Measurements from ENCODE around the gene SNAI3.

Gene SNAI3

GRCh38 chr16:88686439-88687253, at the start of gene SNAI3:
Gene SNAI3 (minus strand): TSS chr16:88686507. CDS start chr16:88686406, 101 bp downstream.
- H3K27ac Mint-ChIP-seq: no peak within 1 kb of the TSS
- peaks cover 41% of the 10 kb centered on the region for H3K4me1 Mint-ChIP-seq
- ATAC-seq: peak; percentile 80
- DNase-seq: peak; percentile 92
- H3K9me3 Mint-ChIP-seq: no peaks in the 10 kb centered on the region
- H3K36me3 Mint-ChIP-seq (ENCODE audit: low read depth): no peaks in the 10 kb centered on the region
- H3K27me3 Mint-ChIP-seq: no peaks in the 10 kb centered on the region
- H3K4me3 Mint-ChIP-seq: peak within 1 kb of the TSS; percentile 68

DNA sequence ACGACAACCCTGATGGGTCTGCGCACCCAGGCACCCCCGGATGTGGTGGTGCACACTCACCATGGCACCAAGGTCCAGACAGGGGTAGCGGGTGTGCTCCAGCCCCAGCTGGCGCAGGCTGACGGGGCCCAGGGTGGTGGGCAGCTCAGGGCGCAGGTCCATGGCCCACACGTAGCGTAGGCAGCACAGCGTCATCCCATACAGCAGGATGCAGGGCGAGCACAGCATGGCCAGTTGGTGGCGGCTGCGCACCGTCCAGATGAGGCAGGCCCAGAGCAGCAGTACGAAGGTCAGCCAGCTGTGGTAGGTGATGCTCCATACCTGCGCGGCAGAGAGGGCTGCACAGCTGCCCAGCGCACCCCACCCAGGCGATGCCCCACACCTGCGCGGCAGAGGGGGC, 49.8 kb upstream of the SNAI3 start:
- Mint-ChIP-seq H3K4me3 (no peak overlapping the region), H3K9me3 (no peaks in the 10 kb centered on the region)

GRCh38 chr16:88735616-88736015, 49.3 kb upstream of the SNAI3 start:
- Mint-ChIP-seq H3K9me3 (no peaks in the 10 kb centered on the region), H3K4me1 (no peaks in the 10 kb centered on the region), H3K4me3 (no peak overlapping the region), H3K27me3 (no peaks in the 10 kb centered on the region), H3K27ac (no peak overlapping the region), H3K36me3 (ENCODE audit: low read depth) (peaks cover 4% of the 10 kb centered on the region)
- ATAC-seq (no peak), DNase-seq (no peak)

More for the DNA sequence above, 49.8 kb upstream of the SNAI3 start:
- Mint-ChIP-seq H3K27ac (no peak overlapping the region), H3K4me1 (no peaks in the 10 kb centered on the region), H3K27me3 (no peaks in the 10 kb centered on the region), H3K36me3 (ENCODE audit: low read depth) (peaks cover 4% of the 10 kb centered on the region)
- no peak for ATAC-seq
- no peak for DNase-seq

DNA sequence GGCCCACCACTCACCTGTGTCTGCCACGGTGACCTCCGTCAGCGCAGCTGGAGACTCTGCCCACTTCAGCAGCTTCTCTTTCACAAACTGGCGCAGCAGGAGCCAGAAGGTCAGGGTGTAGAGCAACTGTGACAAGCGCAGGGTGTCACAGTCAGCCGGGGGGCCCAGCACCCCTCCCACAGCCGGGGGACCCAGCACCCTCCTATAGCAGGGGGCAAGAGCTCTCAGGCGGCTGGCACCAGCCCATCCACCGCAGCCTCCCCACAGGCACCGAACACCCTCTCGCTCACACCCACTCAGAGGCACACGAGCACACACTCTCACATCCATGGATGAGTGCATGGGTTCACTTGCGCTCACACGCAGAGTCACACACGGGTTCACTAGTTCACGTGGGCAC, 48.8 kb upstream of the SNAI3 start:
- Mint-ChIP-seq H3K4me1 (no peaks in the 10 kb centered on the region), H3K4me3 (no peak overlapping the region), H3K36me3 (ENCODE audit: low read depth) (peaks cover 4% of the 10 kb centered on the region), H3K27me3 (no peaks in the 10 kb centered on the region), H3K27ac (no peak overlapping the region), H3K9me3 (no peaks in the 10 kb centered on the region)
- no peak for DNase-seq
- no peak for ATAC-seq

- peaks cover 4% of the 10 kb centered on the region for H3K36me3 Mint-ChIP-seq (ENCODE audit: low read depth)
- no peaks in the 10 kb centered on the region for H3K4me1 Mint-ChIP-seq
- no peak overlapping the region for H3K27ac Mint-ChIP-seq
- no peak for DNase-seq
- H3K27me3 Mint-ChIP-seq: no peaks in the 10 kb centered on the region
- H3K9me3 Mint-ChIP-seq: no peaks in the 10 kb centered on the region
- no peak overlapping the region for H3K4me3 Mint-ChIP-seq
- ATAC-seq: no peak
These were observed 48.0 kb upstream of the SNAI3 start for GRCh38 chr16:88734361-88734728.

DNA sequence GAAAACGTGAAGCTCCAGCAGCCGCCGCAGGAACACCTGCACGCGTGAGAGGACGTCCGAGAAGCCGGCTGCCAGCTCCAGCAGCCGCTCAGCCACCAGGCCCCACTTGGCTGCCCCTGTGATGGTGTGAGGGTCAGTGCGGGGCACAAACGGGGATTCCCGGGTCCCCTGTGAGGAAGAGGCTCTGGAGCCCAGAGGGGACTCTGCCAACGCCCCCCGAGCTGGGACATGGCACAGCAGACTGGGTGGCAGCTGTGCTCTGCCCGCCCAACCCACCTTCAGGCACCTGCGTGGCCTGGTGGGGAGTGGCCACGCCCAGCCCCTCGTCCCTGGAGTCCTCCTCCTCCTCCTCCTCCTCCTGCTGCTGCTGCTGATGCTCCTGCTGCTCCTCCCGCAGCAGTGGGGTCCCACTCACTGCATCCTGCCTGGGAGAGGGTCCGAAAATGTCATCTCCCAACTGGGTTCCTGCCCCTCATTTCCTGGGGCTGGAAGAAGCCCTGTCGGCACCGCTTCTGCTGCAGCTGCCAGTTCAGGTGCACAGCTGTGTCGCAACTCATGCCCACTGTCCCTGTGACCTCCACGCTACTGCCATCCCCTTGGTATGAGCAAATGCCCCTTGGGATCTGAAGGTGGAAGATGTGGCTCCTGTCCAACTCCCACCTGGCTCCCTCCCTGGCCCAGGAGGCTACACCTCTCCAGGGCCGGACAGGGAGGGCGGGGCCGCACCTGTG, 47.5 kb upstream of the SNAI3 start:
- H3K9me3 Mint-ChIP-seq: no peaks in the 10 kb centered on the region
- no peaks in the 10 kb centered on the region for H3K27me3 Mint-ChIP-seq
- H3K4me3 Mint-ChIP-seq: no peak overlapping the region
- DNase-seq: no peak
- ATAC-seq: no peak
- no peak overlapping the region for H3K27ac Mint-ChIP-seq
- H3K4me1 Mint-ChIP-seq: no peaks in the 10 kb centered on the region
- H3K36me3 Mint-ChIP-seq (ENCODE audit: low read depth): peaks cover 4% of the 10 kb centered on the region

GRCh38 chr16:88732961-88733294, 46.6 kb upstream of the SNAI3 start:
- H3K4me3 Mint-ChIP-seq: no peak overlapping the region
- ATAC-seq: no peak
- DNase-seq: no peak
- no peak overlapping the region for H3K27ac Mint-ChIP-seq
- H3K9me3 Mint-ChIP-seq: no peaks in the 10 kb centered on the region
- H3K36me3 Mint-ChIP-seq (ENCODE audit: low read depth): peaks cover 4% of the 10 kb centered on the region
- no peaks in the 10 kb centered on the region for H3K27me3 Mint-ChIP-seq
- no peaks in the 10 kb centered on the region for H3K4me1 Mint-ChIP-seq

DNA sequence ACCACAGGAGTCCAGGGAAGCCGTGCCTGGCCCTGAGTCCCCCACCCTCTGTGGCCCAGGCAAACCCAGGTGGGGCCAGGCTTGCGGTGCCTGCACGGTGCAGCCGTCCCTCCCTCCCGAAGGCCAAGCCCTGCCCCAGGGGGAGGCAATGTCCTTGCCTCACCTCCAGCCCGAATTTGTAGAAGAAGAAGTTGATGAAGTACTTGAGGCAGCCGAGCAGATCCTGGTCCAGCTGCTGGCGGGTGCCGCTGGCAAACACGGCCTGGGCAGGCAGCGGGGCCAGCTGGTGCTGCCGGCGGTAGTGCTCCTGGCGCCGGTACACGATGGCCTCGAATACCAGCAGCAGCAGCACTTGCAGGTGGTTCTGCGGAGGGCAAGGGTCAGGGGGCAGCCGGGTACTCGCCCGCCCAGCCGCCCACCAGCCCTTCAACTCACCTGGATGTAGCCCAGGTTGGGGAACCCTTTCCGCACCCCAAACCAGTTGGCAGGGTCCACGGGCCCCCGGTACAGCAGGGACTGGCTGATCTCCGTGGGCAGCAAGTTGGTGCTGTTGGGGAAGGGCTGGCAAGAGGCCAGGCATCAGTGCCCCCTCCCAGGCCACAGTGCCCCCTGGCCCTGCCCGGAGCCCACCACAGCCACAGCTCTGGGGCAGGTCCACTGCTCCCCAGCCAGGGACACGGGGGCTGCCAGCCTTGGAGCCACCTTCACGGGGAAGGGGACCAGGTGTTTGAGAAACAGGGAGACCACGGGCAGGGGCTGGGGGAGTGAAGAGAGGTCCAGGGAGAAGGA, 46.1 kb upstream of the SNAI3 start:
- no peaks in the 10 kb centered on the region for H3K4me1 Mint-ChIP-seq

DNA sequence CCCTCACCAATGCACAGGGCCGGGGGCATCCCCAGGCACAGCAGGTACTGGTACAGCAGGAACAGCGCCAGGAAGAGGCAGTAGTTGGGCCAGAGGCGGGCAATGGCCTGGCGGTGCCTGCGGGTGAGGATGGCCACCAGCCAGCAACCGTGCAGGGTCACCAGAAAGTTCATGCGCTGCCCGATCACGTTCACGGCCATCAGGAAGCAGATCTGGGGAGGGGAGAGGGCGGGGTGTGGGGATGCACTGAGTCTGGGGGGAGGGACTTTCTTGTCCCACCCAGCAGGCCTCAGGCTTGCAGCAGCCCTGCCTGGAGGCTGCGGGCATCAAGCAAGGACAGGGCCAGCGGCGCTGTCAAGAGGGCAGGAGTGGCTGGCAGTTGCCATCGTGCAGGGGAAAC, 45.4 kb upstream of the SNAI3 start:
- H3K4me3 Mint-ChIP-seq: no peak overlapping the region
- H3K36me3 Mint-ChIP-seq (ENCODE audit: low read depth): peaks cover 4% of the 10 kb centered on the region
- H3K27ac Mint-ChIP-seq: no peak overlapping the region
- ATAC-seq: no peak
- H3K4me1 Mint-ChIP-seq: no peaks in the 10 kb centered on the region
- H3K27me3 Mint-ChIP-seq: no peaks in the 10 kb centered on the region
- no peak for DNase-seq
- no peaks in the 10 kb centered on the region for H3K9me3 Mint-ChIP-seq

More for the DNA sequence above, 46.1 kb upstream of the SNAI3 start:
- ATAC-seq (no peak), DNase-seq (no peak)
- H3K36me3 Mint-ChIP-seq (ENCODE audit: low read depth): peaks cover 4% of the 10 kb centered on the region
- H3K27ac Mint-ChIP-seq: no peak overlapping the region
- no peaks in the 10 kb centered on the region for H3K27me3 Mint-ChIP-seq
- H3K9me3 Mint-ChIP-seq: no peaks in the 10 kb centered on the region
- H3K4me3 Mint-ChIP-seq: no peak overlapping the region

DNA sequence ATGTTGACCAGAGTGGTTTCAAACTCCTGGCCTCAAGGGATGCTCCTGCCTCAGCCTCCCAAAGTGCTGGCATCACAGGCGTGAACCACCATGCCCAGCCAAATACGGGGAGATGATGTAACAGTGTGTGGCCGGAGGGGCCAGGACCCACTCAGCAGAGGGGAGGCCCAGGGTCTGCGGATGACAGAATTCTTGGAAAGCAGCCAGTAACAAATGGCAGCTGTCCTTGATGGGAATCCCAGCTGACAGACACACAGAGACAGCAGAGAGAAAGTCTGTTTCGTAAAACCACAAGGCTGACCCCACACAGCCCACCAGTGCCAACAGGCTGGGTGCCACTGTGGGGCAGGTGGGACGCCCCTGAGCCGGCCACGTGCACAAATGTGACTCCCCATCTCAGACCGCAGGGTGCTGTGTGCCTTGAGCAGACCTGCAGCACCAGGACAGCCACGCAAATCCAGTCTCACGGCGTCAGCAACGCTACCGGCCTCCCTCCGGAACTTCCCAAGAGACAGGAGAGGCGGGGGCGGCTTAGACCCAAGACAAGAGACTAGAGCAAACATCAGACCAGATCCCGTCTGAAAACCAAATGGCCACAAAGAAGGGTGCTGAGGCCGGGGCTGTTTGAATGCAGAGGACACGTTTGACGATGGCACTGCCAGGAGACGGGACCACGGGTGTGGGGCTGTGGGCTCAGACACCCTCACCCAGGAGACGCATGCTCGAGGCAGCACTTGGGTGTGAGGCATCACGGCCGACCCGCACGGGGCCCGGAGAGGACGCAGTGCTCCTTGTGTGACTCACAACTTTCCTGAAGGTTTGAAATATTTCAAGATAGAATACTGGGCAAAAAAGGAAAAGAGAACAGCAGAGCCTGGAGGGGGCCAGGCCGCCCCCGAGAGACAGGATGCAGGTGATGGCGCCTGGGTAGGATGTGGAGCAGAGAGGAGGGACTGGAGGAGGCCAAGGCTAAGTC, 44.6 kb upstream of the SNAI3 start:
- no peak for ATAC-seq
- Mint-ChIP-seq H3K27me3 (no peaks in the 10 kb centered on the region), H3K9me3 (no peaks in the 10 kb centered on the region), H3K27ac (no peak overlapping the region), H3K4me3 (no peak overlapping the region), H3K36me3 (ENCODE audit: low read depth) (peaks cover 4% of the 10 kb centered on the region), H3K4me1 (no peaks in the 10 kb centered on the region)
- DNase-seq: no peak

GRCh38 chr16:88727871-88728270, 41.6 kb upstream of the SNAI3 start:
- peaks cover 5% of the 10 kb centered on the region for H3K36me3 Mint-ChIP-seq (ENCODE audit: low read depth)
- no peak overlapping the region for H3K27ac Mint-ChIP-seq

GRCh38 chr16:88726981-88727380, 40.7 kb upstream of the SNAI3 start:
- no peaks in the 10 kb centered on the region for H3K9me3 Mint-ChIP-seq

More at GRCh38 chr16:88727871-88728270, 41.6 kb upstream of the SNAI3 start:
- DNase-seq (no peak), ATAC-seq (no peak)
- H3K4me3 Mint-ChIP-seq: no peak overlapping the region
- no peaks in the 10 kb centered on the region for H3K9me3 Mint-ChIP-seq
- H3K27me3 Mint-ChIP-seq: no peaks in the 10 kb centered on the region
- H3K4me1 Mint-ChIP-seq: no peaks in the 10 kb centered on the region

DNA sequence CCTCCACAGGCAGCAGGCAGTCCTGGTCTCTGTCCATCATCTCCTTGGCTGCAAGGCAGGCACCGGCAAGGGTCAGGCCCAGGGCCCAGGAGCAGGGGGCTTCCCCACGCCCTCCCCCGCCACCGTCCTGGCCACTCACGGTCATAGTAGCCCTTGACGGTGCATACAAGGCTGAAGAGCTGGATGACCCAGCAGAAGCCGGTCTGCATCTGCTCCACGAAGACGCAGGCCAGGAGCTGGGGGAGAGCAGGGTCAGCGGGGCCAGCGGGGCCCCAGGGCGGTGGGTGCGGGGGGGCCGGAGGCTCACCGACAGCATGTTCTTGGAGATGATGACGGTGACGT, 40.1 kb upstream of the SNAI3 start:
- Mint-ChIP-seq H3K36me3 (ENCODE audit: low read depth) (peaks cover 3% of the 10 kb centered on the region), H3K27me3 (no peaks in the 10 kb centered on the region), H3K27ac (no peak overlapping the region), H3K4me1 (no peaks in the 10 kb centered on the region), H3K4me3 (no peak overlapping the region), H3K9me3 (no peaks in the 10 kb centered on the region)
- ATAC-seq (no peak), DNase-seq (no peak)

More at GRCh38 chr16:88726981-88727380, 40.7 kb upstream of the SNAI3 start:
- H3K4me3 Mint-ChIP-seq: no peak overlapping the region
- no peak overlapping the region for H3K27ac Mint-ChIP-seq
- DNase-seq (no peak), ATAC-seq (no peak)
- peaks cover 3% of the 10 kb centered on the region for H3K36me3 Mint-ChIP-seq (ENCODE audit: low read depth)
- H3K4me1 Mint-ChIP-seq: no peaks in the 10 kb centered on the region
- no peaks in the 10 kb centered on the region for H3K27me3 Mint-ChIP-seq
